K562 (cell line): ENCODE results near the gene FAM20C. TPM values are rescaled to one million over a fixed set of nuclear protein-coding genes. Genes with fewer than 3 reads are reported as not detected.

Source experiments
- ATAC-seq: fragments of 200-7000 bp; cut with Tn5 transposase; 3 replicates; pipeline ENCODE4 v1.9.1; 2020; ENCODE audit warnings: moderate library complexity
- BruUV-seq: library from RNA; stranded (reverse); fragments of 400-500 nt; replicated peaks from 2 replicates; lab custom pipeline; 2021; lab: Mats Ljungman, UMichigan
- CTCF ChIA-PET: fragments of 300-600 bp; formaldehyde crosslinking; extraction: SDS; loops from one replicate; lab custom pipeline; 2021; ENCODE audit warnings: low intra/inter-chr PET ratio; lab: Yijun Ruan, JAX
- POLR2A ChIA-PET: fragments of 300-600, 350-650 bp; sonication (Branson Sonifier 250); formaldehyde crosslinking; extraction: SDS; loops from one replicate; lab custom pipeline; 2021; ENCODE audit warnings: antibody characterized with exemption, inconsistent platforms; lab: Yijun Ruan, JAX
- DNase-seq, 4 experiments: peaks; one replicate each; pipeline versions ENCODE4 v3.0.0 to v3.0.0-alpha.2; 2011 to 2018; ENCODE audit warnings: low spot score in 3 of 4, mixed read lengths in 3 of 4; ENCODE audit errors: extremely low read depth in 1 of 4
- FAIRE-seq: peaks from 2 replicates; lab custom pipeline; 2011; peaks lifted over from hg19 to GRCh38; lab: Jason Lieb, UNC
- H2AFZ ChIP-seq: 2 replicates; pipeline ENCODE4 v1.6.0; 2011; ENCODE audit warnings: low read depth, low read length, control low read depth, inconsistent platforms
- H3K27ac ChIP-seq: fragments of 200-600 bp; 3 replicates; pipeline ENCODE4 v1.8.0; 2011; ENCODE audit warnings: low read depth, mild to moderate bottlenecking, control low read depth, inconsistent platforms, low read length, moderate library complexity, mixed read lengths; ENCODE audit errors: extremely low read depth
- H3K27me3 ChIP-seq, 2 experiments: fragments of 300-600 bp in 1 of 2; 2 replicates in 1 of 2; 3 replicates in 1 of 2; pipeline versions ENCODE4 v1.6.0 to v1.8.0; 2011; ENCODE audit warnings: inconsistent platforms in 2 of 2, low read length in 2 of 2, mild to moderate bottlenecking in 1 of 2, mixed read lengths in 1 of 2, moderate library complexity in 1 of 2; ENCODE audit not compliant: control insufficient read depth in 2 of 2, insufficient read depth in 2 of 2
- H3K36me3 ChIP-seq: fragments of 300-600 bp; 3 replicates; pipeline ENCODE4 v1.8.0; 2011; ENCODE audit warnings: mild to moderate bottlenecking, low read length, inconsistent platforms; ENCODE audit not compliant: control insufficient read depth, insufficient read depth
- H3K4me1 ChIP-seq, 2 experiments: fragments of 200-600 bp in 1 of 2; replicated peaks in 1 of 2; 2 replicates in 1 of 2; 3 replicates in 1 of 2; pipeline versions ENCODE4 v1.5.1 to v1.8.0; 2011; ENCODE audit warnings: inconsistent platforms in 2 of 2, low read length in 2 of 2, mild to moderate bottlenecking in 1 of 2, mixed read lengths in 1 of 2, moderate library complexity in 1 of 2; ENCODE audit not compliant: control insufficient read depth in 2 of 2, insufficient read depth in 2 of 2
- H3K4me2 ChIP-seq: 2 replicates; pipeline ENCODE4 v1.6.1; 2011; ENCODE audit warnings: low read length, control low read depth, inconsistent platforms, mixed read lengths; ENCODE audit not compliant: insufficient read depth
- H3K4me3 ChIP-seq: fragments of 200-600 bp; sonication (generic), shearing (Covaris generic); 2 replicates; pipeline ENCODE4 v1.5.1; 2016; ENCODE audit warnings: control low read depth, inconsistent platforms
- H3K79me2 ChIP-seq: fragments of 200-600 bp; 3 replicates; pipeline ENCODE4 v1.8.0; 2011; ENCODE audit warnings: low read length, inconsistent platforms; ENCODE audit not compliant: control insufficient read depth, insufficient read depth
- H3K9ac ChIP-seq, 2 experiments: 2 replicates each; pipeline versions ENCODE4 v1.6.0 to v1.6.1; 2011; ENCODE audit warnings: low read depth in 2 of 2, low read length in 2 of 2, control low read depth in 1 of 2, inconsistent platforms in 1 of 2, mild to moderate bottlenecking in 1 of 2, mixed read lengths in 1 of 2; ENCODE audit not compliant: insufficient read depth in 1 of 2
- H3K9me1 ChIP-seq: one replicate; pipeline ENCODE4 v1.6.0; 2011; ENCODE audit warnings: inconsistent platforms, mild to moderate bottlenecking, low read length, moderate library complexity; ENCODE audit not compliant: control insufficient read depth, insufficient read depth
- H3K9me3 ChIP-seq: replicated peaks from 2 replicates; pipeline ENCODE4 v1.5.1; 2011; ENCODE audit warnings: low read depth, low read length, inconsistent platforms; ENCODE audit not compliant: control insufficient read depth, insufficient read depth
- H4K20me1 ChIP-seq: replicated peaks from 2 replicates; pipeline ENCODE4 v1.6.1; 2011; ENCODE audit warnings: low read length, inconsistent platforms, mixed read lengths; ENCODE audit not compliant: control insufficient read depth, insufficient read depth
- BHLHE40 ChIP-seq: IDR thresholded peaks from 2 replicates; pipeline ENCODE4 v1.6.1; 2011; ENCODE audit warnings: low read length, improper control_type of control experiment
- BRCA1 ChIP-seq, 2 experiments: fragments of 450-650 bp in 1 of 2; sonication (generic) in 1 of 2; formaldehyde crosslinking in 1 of 2; IDR thresholded peaks; 2 replicates each; pipeline versions ENCODE4 v1.5.0 to v1.6.1; 2017 to 2020; ENCODE audit warnings: mild to moderate bottlenecking in 1 of 2, missing genetic modification reagents in 1 of 2
- CBX8 ChIP-seq: fragments of 200-600 bp; sonication (generic); IDR thresholded peaks from 2 replicates; pipeline ENCODE4 v1.6.1; 2012; ENCODE audit warnings: borderline replicate concordance, mixed run types, low read depth, mild to moderate bottlenecking, moderate library complexity, mixed read lengths, low read length, control low read depth, inconsistent platforms; ENCODE audit not compliant: poor library complexity, severe bottlenecking; ENCODE audit errors: extremely low read depth
- CHD1 ChIP-seq: fragments of 200-600 bp; sonication (generic); IDR thresholded peaks from one replicate; pipeline ENCODE4 v1.6.1; 2012; ENCODE audit warnings: mild to moderate bottlenecking, moderate library complexity, low read length, inconsistent platforms
- COPS2 ChIP-seq: fragments of 450-650 bp; conservative IDR thresholded peaks from 2 replicates; pipeline ENCODE4 v1.6.1; 2016; ENCODE audit warnings: mild to moderate bottlenecking, moderate library complexity
- ETV1 ChIP-seq: fragments of 450-650 bp; conservative IDR thresholded peaks from 2 replicates; pipeline ENCODE4 v1.6.1; 2016; ENCODE audit warnings: missing genetic modification characterization, control low read depth, low read depth, missing compliant biosample characterization
- ILF3 ChIP-seq: fragments of 450-650 bp; IDR thresholded peaks from 2 replicates; pipeline ENCODE4 v1.6.1; 2018; ENCODE audit warnings: antibody characterized with exemption, mild to moderate bottlenecking, moderate library complexity, borderline replicate concordance
- MAFK ChIP-seq: IDR thresholded peaks from 2 replicates; pipeline ENCODE4 v1.6.1; 2011; ENCODE audit warnings: low read length, improper control_type of control experiment
- NFE2L1 ChIP-seq: fragments of 450-650 bp; IDR thresholded peaks from 2 replicates; pipeline ENCODE4 v1.6.1; 2016; ENCODE audit warnings: missing genetic modification characterization, low read depth, mild to moderate bottlenecking, missing compliant biosample characterization, moderate library complexity, borderline replicate concordance
- NR2C2 ChIP-seq, 2 experiments: fragments of 200-800 bp in 1 of 2; sonication (Bioruptor generic) in 1 of 2; sonication (generic) in 1 of 2; formaldehyde crosslinking in 1 of 2; IDR thresholded peaks; 2 replicates each; pipeline versions ENCODE4 v1.6.1 to v1.8.0; 2016 to 2022; ENCODE audit warnings: mild to moderate bottlenecking in 1 of 2, missing compliant biosample characterization in 1 of 2, missing genetic modification characterization in 1 of 2, missing genetic modification reagents in 1 of 2
- POLR2G ChIP-seq: fragments of 200-400 bp; formaldehyde crosslinking; IDR thresholded peaks from 2 replicates; pipeline ENCODE4 v1.6.1; 2017; ENCODE audit warnings: low read depth, mild to moderate bottlenecking, antibody characterized with exemption, low read length, moderate library complexity
- TRIM28 ChIP-seq: fragments of 450-650 bp; IDR thresholded peaks from 2 replicates; pipeline ENCODE4 v1.6.1; 2017
- ZNF354B ChIP-seq: fragments of 250-450 bp; sonication (Bioruptor Pico); IDR thresholded peaks from 2 replicates; pipeline ENCODE4 v1.4.0; 2020
- WGBS: fragments of 100-300 bp; shearing (Covaris generic); methylation state at CpG from one replicate; pipeline ENCODE4 v1.1.6; 2016; ENCODE audit warnings: low coverage, mixed read lengths; ENCODE audit not compliant: insufficient coverage; ENCODE audit errors: missing lambda C conversion rate; 5-methylcytosine and 5-hydroxymethylcytosine counted together
- in situ Hi-C: fragments of 300-500 bp; cut with MboI; formaldehyde crosslinking; loops from 4 replicates; pipeline ENCODE4 v1.15.0; 2018; ENCODE audit warnings: inconsistent platforms, mixed read lengths
- intact Hi-C: fragments of 100-400 bp; cut with micrococcal nuclease; formaldehyde crosslinking; loops from 2 replicates; pipeline ENCODE4 v1.14.2; 2022
- polyA plus RNA-seq, 8 experiments: library from polyadenylated mRNA; depleted of rRNA in 4 of 8; stranded (reverse) in 5 of 8; unstranded in 3 of 8; fragments of >200 nt; fragmentation: Nextera tagmentation in 2 of 8; fragmentation: Illumina TruSeq in 1 of 8; extraction: Ambion mirVana in 2 of 8; extraction: Trizol in 1 of 8; gene quantifications; 2 replicates each; pipeline versions ENCODE4 v1.2.1 to v1.2.3, GENCODE V29; 2011 to 2014; ENCODE audit warnings: inconsistent platforms in 1 of 8, missing spikeins in 1 of 8
- total RNA-seq, 7 experiments: library from RNA; depleted of rRNA in 6 of 7; stranded (reverse); fragments of >200 nt in 6 of 7; fragmentation: Illumina TruSeq in 2 of 7; extraction: Trizol in 2 of 7; gene quantifications; 2 replicates each; pipeline versions ENCODE4 v1.2.1 to v1.2.3, GENCODE V29; 2011 to 2021; ENCODE audit warnings: low replicate concordance in 1 of 7
- TF ChIP-seq, protein P1 (sequence below): fragments of 450-650 bp; IDR thresholded peaks from 2 replicates; pipeline ENCODE4 v1.6.1; 2016; ENCODE audit warnings: mild to moderate bottlenecking
- TF ChIP-seq, protein P2 (sequence below): IDR thresholded peaks from 2 replicates; pipeline ENCODE4 v1.6.1; 2014; ENCODE audit warnings: antibody characterized with exemption
- TF ChIP-seq, protein P3 (sequence below): fragments of 250-450 bp; sonication (Bioruptor Pico); IDR thresholded peaks from 2 replicates; pipeline ENCODE4 v1.8.0; 2022; ENCODE audit warnings: moderate library complexity, mild to moderate bottlenecking, inconsistent platforms
- TF ChIP-seq, protein P4 (sequence below): fragments of 450-650 bp; IDR thresholded peaks from 2 replicates; pipeline ENCODE4 v1.6.1; 2018; ENCODE audit warnings: mild to moderate bottlenecking, low read depth; ENCODE audit not compliant: partially characterized antibody

The FAM20C gene
- total and polyA plus RNA-seq, 9 of the 15 experiments (the other 6 are each of a cell fraction or from before 2014, with no cell fraction given), result 0.09 TPM; not detected in 8

DNA sequence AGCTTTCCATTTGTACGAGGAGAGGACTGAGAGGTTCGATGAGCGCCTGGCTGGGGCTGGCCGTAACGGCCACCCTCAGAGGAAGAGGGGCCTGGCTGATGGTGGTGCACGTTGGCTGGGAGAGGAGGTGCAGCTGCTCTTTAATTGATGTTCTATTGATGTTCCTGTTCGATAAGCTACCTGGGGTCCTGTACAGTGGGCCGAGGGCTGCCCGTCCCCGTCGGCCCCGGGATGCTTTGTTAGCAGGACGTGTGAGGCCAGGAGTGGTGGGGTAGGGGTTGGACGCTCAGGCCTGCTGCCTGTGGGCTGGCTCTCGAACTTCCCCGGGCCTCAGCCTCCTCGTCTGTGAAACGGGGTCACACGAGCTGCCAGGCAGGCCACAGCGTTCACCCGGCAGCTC, 25.4 kb downstream of the FAM20C start:
- Histone ChIP-seq H3K4me1 (peaks cover 0 to 42% of the 10 kb centered on the region in 2 experiments; a peak in 3 of 5 replicates), H3K79me2 (no peaks in the 10 kb centered on the region), H3K9me3 (no peaks in the 10 kb centered on the region), H3K27me3 (peaks cover 21 to 63% of the 10 kb centered on the region in 2 experiments; a peak in 4 of 5 replicates), H3K27ac (no peak overlapping the region), H3K9me1 (no peaks in the 10 kb centered on the region), H4K20me1 (peaks cover 10% of the 10 kb centered on the region; the same call in 1 of the 2 replicates), H3K9ac (no peak overlapping the region), H3K4me3 (no peak overlapping the region), H3K36me3 (no peaks in the 10 kb centered on the region), H2AFZ (no peak overlapping the region), H3K4me2 (no peak overlapping the region)
- WGBS, result 17% methylated on average over 20 of the region's 21 CpGs
- FAIRE-seq, result no peak
- intact Hi-C loops (no loop called here), in situ Hi-C loops (no loop called here)
- CTCF ChIA-PET, result no interaction called here
- POLR2A ChIA-PET, result interaction anchor here (0.5 kb wide), 1 partner anchor 12 kb away, joined by 3 read pairs; no protein-coding TSS in a partner anchor
- no peak for DNase-seq
- BruUV-seq, result no TSS peak
- ATAC-seq, result no peak
- no peak for TF ChIP-seq CBX8
- no peak for TF ChIP-seq ZNF354B (CRISPR knock-in tag)
- TF ChIP-seq ETV1 (tag), result no peak
- no peak for TF ChIP-seq ILF3
- TF ChIP-seq MAFK, result no peak
- no peak for TF ChIP-seq CHD1
- no peak for TF ChIP-seq NR2C2 (CRISPR knock-in tag; IDR thresholded peaks at IDR 0.05)
- TF ChIP-seq NR2C2 (tag; IDR thresholded peaks at IDR 0.05), result no peak
- TF ChIP-seq, protein P1, sequence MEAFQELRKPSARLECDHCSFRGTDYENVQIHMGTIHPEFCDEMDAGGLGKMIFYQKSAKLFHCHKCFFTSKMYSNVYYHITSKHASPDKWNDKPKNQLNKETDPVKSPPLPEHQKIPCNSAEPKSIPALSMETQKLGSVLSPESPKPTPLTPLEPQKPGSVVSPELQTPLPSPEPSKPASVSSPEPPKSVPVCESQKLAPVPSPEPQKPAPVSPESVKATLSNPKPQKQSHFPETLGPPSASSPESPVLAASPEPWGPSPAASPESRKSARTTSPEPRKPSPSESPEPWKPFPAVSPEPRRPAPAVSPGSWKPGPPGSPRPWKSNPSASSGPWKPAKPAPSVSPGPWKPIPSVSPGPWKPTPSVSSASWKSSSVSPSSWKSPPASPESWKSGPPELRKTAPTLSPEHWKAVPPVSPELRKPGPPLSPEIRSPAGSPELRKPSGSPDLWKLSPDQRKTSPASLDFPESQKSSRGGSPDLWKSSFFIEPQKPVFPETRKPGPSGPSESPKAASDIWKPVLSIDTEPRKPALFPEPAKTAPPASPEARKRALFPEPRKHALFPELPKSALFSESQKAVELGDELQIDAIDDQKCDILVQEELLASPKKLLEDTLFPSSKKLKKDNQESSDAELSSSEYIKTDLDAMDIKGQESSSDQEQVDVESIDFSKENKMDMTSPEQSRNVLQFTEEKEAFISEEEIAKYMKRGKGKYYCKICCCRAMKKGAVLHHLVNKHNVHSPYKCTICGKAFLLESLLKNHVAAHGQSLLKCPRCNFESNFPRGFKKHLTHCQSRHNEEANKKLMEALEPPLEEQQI, result no peak
- no peak for TF ChIP-seq POLR2G
- TF ChIP-seq BHLHE40, result no peak
- TF ChIP-seq NFE2L1 (tag), result no peak
- TF ChIP-seq, protein P2, sequence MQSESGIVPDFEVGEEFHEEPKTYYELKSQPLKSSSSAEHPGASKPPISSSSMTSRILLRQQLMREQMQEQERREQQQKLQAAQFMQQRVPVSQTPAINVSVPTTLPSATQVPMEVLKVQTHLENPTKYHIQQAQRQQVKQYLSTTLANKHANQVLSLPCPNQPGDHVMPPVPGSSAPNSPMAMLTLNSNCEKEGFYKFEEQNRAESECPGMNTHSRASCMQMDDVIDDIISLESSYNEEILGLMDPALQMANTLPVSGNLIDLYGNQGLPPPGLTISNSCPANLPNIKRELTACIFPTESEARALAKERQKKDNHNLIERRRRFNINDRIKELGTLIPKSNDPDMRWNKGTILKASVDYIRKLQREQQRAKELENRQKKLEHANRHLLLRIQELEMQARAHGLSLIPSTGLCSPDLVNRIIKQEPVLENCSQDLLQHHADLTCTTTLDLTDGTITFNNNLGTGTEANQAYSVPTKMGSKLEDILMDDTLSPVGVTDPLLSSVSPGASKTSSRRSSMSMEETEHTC, result no peak
- no peak for TF ChIP-seq TRIM28
- no peak for TF ChIP-seq BRCA1 (IDR thresholded peaks at IDR 0.05)
- no peak for TF ChIP-seq BRCA1 (CRISPR knock-in tag; IDR thresholded peaks at IDR 0.05)
- TF ChIP-seq, protein P3, sequence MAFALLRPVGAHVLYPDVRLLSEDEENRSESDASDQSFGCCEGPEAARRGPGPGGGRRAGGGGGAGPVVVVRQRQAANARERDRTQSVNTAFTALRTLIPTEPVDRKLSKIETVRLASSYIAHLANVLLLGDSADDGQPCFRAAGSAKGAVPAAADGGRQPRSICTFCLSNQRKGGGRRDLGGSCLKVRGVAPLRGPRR (CRISPR knock-in tag), result no peak
- no peak for TF ChIP-seq COPS2
- TF ChIP-seq, protein P4, sequence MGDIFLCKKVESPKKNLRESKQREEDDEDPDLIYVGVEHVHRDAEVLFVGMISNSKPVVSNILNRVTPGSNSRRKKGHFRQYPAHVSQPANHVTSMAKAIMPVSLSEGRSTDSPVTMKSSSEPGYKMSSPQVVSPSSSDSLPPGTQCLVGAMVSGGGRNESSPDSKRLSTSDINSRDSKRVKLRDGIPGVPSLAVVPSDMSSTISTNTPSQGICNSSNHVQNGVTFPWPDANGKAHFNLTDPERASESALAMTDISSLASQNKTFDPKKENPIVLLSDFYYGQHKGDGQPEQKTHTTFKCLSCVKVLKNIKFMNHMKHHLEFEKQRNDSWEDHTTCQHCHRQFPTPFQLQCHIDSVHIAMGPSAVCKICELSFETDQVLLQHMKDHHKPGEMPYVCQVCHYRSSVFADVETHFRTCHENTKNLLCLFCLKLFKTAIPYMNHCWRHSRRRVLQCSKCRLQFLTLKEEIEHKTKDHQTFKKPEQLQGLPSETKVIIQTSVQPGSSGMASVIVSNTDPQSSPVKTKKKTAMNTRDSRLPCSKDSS, result no peak
